ENCODE results near the gene MSL3B. TPM values are rescaled to one million over a fixed set of nuclear protein-coding genes. Genes with fewer than 3 reads are reported as not detected.

MSL3B gene

DNA sequence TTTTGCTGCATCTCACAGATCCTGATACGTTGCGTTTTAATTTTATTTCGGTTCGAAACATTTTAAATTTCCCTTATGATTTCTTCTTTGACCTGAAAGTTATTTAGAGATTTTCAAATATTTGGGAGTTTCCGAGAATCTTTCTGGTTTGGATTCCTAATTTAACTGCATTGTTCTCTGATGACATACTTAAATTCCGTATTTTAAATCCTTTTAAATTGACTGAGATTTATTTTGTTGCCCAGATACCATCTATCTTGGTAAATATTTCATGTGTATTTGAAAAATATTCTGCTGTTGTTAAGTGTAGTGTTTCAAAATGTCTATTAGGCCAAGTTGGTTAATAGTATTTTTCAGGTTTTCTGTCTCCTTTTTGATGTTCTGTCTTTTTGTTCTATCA, 52.3 kb downstream of the MSL3B start:
- intact Hi-C loops (cut with micrococcal nuclease; ENCODE audit: unreplicated experiment), result no loop called here
- BruUV-seq (replicated peaks), result no TSS peak
- POLR2A ChIA-PET (ENCODE audit: low non-redundant PET), result no interaction called here
- TF ChIP-seq, protein P1, sequence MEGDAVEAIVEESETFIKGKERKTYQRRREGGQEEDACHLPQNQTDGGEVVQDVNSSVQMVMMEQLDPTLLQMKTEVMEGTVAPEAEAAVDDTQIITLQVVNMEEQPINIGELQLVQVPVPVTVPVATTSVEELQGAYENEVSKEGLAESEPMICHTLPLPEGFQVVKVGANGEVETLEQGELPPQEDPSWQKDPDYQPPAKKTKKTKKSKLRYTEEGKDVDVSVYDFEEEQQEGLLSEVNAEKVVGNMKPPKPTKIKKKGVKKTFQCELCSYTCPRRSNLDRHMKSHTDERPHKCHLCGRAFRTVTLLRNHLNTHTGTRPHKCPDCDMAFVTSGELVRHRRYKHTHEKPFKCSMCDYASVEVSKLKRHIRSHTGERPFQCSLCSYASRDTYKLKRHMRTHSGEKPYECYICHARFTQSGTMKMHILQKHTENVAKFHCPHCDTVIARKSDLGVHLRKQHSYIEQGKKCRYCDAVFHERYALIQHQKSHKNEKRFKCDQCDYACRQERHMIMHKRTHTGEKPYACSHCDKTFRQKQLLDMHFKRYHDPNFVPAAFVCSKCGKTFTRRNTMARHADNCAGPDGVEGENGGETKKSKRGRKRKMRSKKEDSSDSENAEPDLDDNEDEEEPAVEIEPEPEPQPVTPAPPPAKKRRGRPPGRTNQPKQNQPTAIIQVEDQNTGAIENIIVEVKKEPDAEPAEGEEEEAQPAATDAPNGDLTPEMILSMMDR (conservative IDR thresholded peaks at IDR 0.05; ENCODE audit: low read depth, low read length), result no peak
- no peak for TF ChIP-seq EZH2 (IDR thresholded peaks at IDR 0.05; ENCODE audit: borderline replicate concordance, low read depth, low read length, poor library complexity, severe bottlenecking)
- DNase-seq (ENCODE audit: low spot score), result no peak
- CTCF ChIA-PET, result no interaction called here
- no peaks in the 10 kb centered on the region for H3K9me3 ChIP-seq (ENCODE audit: low read depth, low read length, poor library complexity, severe bottlenecking)
- no peaks in the 10 kb centered on the region for H3K36me3 ChIP-seq (ENCODE audit: insufficient read depth, low read length, poor library complexity, severe bottlenecking)
- H3K4me1 ChIP-seq (ENCODE audit: insufficient read depth, low read length, poor library complexity, severe bottlenecking), result no peaks in the 10 kb centered on the region
- H3K27me3 ChIP-seq (replicated peaks; ENCODE audit: insufficient read depth, low read depth, low read length, poor library complexity), result no peaks in the 10 kb centered on the region
- H3K27ac ChIP-seq (ENCODE audit: low read depth, low read length, poor library complexity, severe bottlenecking), result no peak overlapping the region
- no peak overlapping the region for H3K4me3 ChIP-seq (ENCODE audit: low read depth, low read length, poor library complexity, severe bottlenecking)

Other genes starting within 250 kb of the MSL3B start
- gene UGT1A10, start 231.9 kb downstream of the MSL3B start, total RNA-seq (2021), result not detected in 2 replicates
- gene UGT1A9, start 196.5 kb downstream of the MSL3B start, total RNA-seq (2021), result not detected in 2 replicates
- not detected in 2 replicates for gene UGT1A7, start 186.5 kb downstream of the MSL3B start, total RNA-seq (2021)
- gene UGT1A6, start 175.5 kb downstream of the MSL3B start, total RNA-seq (2021), result not detected in 2 replicates
- gene UGT1A5, start 155.5 kb downstream of the MSL3B start, total RNA-seq (2021), result not detected in 2 replicates
- gene UGT1A4, start 149.7 kb downstream of the MSL3B start, total RNA-seq (2021), result 0.11 TPM in 1 of 2 replicates, not detected in the other
- not detected in 2 replicates for gene UGT1A3, start 139.3 kb downstream of the MSL3B start, total RNA-seq (2021)
- not detected in 2 replicates for gene UGT1A1, start 108.1 kb downstream of the MSL3B start, total RNA-seq (2021)
- 0.92 and 1.3 TPM in 2 replicates for gene MROH2A, start 90.1 kb downstream of the MSL3B start, total RNA-seq (2021)
- 103 and 107 TPM in 2 replicates for gene HJURP, start 13.9 kb downstream of the MSL3B start, total RNA-seq (2021)
- 3.6 and 8.9 TPM in 2 replicates for gene TRPM8, start 49.0 kb upstream of the MSL3B start, total RNA-seq (2021)
- gene SPP2, start 182.3 kb upstream of the MSL3B start, total RNA-seq (2021), result not detected in 2 replicates